ENCODE results near the gene AQP3. TPM values are rescaled to one million over a fixed set of nuclear protein-coding genes. Genes with fewer than 3 reads are reported as not detected.
"Not testable (repeated sequence)": the region's sequence is repeated elsewhere in the genome, so short reads cannot be mapped to it uniquely, and the experiment has no call there.

The AQP3 gene
- total and polyA plus RNA-seq, 12 donors, result 1.9 to 37.2 (median 10.1) TPM

GRCh38 chr9:33459115-33459514 lies 11.7 kb upstream of the AQP3 start:
- DNase-seq (no peak), ATAC-seq (no peak)
- H3K4me3 ChIP-seq, result no peak overlapping the region
- H3K27ac ChIP-seq, result no peak overlapping the region
- peaks cover 0 to 36% (median 22%) of the 10 kb centered on the region in 9 donors for H3K36me3 ChIP-seq
- no peak for TF ChIP-seq CTCF (IDR thresholded peaks at IDR 0.05)
- H3K27me3 ChIP-seq, result no peaks in the 10 kb centered on the region
- 73 to 75% methylated on average over 3 of the region's 3 CpGs for WGBS, 2 donors
- H3K9me3 ChIP-seq, result no peaks in the 10 kb centered on the region
- intact Hi-C loops (cut with DNase I), result loop anchor here in 1 of 10 donors (5.0 kb wide), 1 partner anchor 87 kb away; no protein-coding TSS in a partner anchor
- H3K4me1 ChIP-seq, result peaks cover 0 to 7% (median 0%) of the 10 kb centered on the region in 9 donors

GRCh38 chr9:33458444-33458843 lies 11.1 kb upstream of the AQP3 start:
- no peak overlapping the region for H3K27ac ChIP-seq
- TF ChIP-seq CTCF (IDR thresholded peaks at IDR 0.05), result no peak
- no peaks in the 10 kb centered on the region for H3K27me3 ChIP-seq
- peaks cover 0 to 7% (median 0%) of the 10 kb centered on the region in 9 donors for H3K4me1 ChIP-seq
- 55 to 63% methylated on average over 4 of the region's 4 CpGs for WGBS, 2 donors
- no peaks in the 10 kb centered on the region for H3K9me3 ChIP-seq
- no peak overlapping the region for H3K4me3 ChIP-seq
- H3K36me3 ChIP-seq, result peaks cover 0 to 29% (median 15%) of the 10 kb centered on the region in 9 donors
- intact Hi-C loops (cut with DNase I), result loop anchor here in 1 of 10 donors (5.0 kb wide), 1 partner anchor 86 kb away; no protein-coding TSS in a partner anchor
- ATAC-seq (no peak), DNase-seq (no peak)

- no peaks in the 10 kb centered on the region for H3K9me3 ChIP-seq
- DNase-seq (no peak), ATAC-seq (no peak)
- peaks cover 0 to 4% (median 0%) of the 10 kb centered on the region in 9 donors for H3K36me3 ChIP-seq
- no peak overlapping the region for H3K4me3 ChIP-seq
- H3K27me3 ChIP-seq, result no peaks in the 10 kb centered on the region
- H3K4me1 ChIP-seq, result peaks cover 0 to 12% (median 0%) of the 10 kb centered on the region in 9 donors
- 81 to 84% methylated on average over 7 of the region's 7 CpGs for WGBS, 2 donors
- H3K27ac ChIP-seq, result no peak overlapping the region
- TF ChIP-seq CTCF (IDR thresholded peaks at IDR 0.05), result no peak
- intact Hi-C loops (cut with DNase I), result loop anchor here in 1 of 10 donors (5.0 kb wide), 1 partner anchor 84 kb away; no protein-coding TSS in a partner anchor
These were observed 8.6 kb upstream of the AQP3 start for GRCh38 chr9:33455945-33456344.

GRCh38 chr9:33455456-33455855 lies 8.1 kb upstream of the AQP3 start:
- H3K4me3 ChIP-seq, DNase-seq, H3K36me3 ChIP-seq, H3K27ac ChIP-seq, H3K27me3 ChIP-seq, ATAC-seq, H3K9me3 ChIP-seq: not testable (repeated sequence)
- 94 to 98% methylated on average over 8 of the region's 8 CpGs for WGBS, 2 donors
- intact Hi-C loops (cut with DNase I), result loop anchor here in 1 of 10 donors (5.0 kb wide), 1 partner anchor 83 kb away; no protein-coding TSS in a partner anchor
- H3K4me1 ChIP-seq, result peaks cover 0 to 12% (median 0%) of the 10 kb centered on the region in 9 donors

GRCh38 chr9:33454661-33455026 lies 7.3 kb upstream of the AQP3 start:
- not testable (repeated sequence) for H3K36me3 ChIP-seq, H3K4me3 ChIP-seq, H3K27ac ChIP-seq, DNase-seq, H3K9me3 ChIP-seq, ATAC-seq, H3K27me3 ChIP-seq
- intact Hi-C loops (cut with DNase I), result loop anchor here in 2 of 10 donors (5.0 kb wide), 2 partner anchors 47 to 82 kb away; no protein-coding TSS in a partner anchor
- H3K4me1 ChIP-seq, result peaks cover 0 to 12% (median 0%) of the 10 kb centered on the region in 9 donors
- WGBS, 2 donors, result 81 to 84% methylated on average over 5 of the region's 5 CpGs

Data from heart right ventricle (tissue), 16 donors.